T1000 (cell line): ENCODE data around the gene MALT1.

Experiments used
- DNase-seq: peaks from one replicate; lab custom pipeline; 2025; ENCODE audit warnings: mixed read lengths; lab: John Stamatoyannopoulos, UW

The MALT1 gene

DNA sequence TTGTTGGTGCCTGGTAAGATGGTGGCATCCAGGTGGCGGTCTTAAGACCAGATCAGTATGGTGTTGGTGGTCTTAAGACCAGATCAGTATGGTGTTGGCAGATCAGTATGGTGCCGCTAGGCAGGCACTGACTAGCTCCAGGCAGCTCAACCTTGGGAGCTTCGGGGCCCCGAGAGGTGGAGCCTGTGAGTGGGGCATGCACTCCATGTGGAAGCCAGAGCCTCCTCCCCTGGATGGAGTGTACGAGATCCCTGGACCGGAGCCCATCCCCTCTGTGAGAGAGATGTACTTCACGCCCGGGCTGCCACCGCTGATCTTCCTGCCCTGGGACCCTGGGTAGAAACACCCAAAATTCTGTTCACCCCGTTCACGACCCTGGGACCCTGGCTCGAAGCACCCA is 19.0 kb downstream of the MALT1 start:
- no peak for DNase-seq

DNA sequence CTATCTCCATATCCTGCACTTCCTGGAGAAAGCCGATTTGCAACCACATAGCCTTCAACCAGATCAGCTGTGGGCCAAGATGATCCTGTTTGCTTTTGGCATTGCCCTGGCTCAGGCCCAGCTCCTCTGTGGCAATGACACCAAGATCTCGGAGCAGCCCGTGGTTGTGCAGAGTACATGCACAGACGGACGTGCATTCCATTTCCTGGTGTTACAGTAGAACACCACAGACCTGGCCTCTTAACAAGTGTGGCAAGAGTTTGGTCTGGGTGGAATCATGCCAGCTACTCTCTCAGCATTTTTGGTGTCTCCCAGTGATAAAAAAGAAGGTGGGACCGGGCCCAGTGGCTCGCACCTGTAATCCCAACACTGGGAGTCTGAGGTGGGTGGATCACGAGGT is 20.0 kb downstream of the MALT1 start:
- no peak for DNase-seq

- no peak for DNase-seq
Measured at GRCh38 chr18:58692422-58693185, 21.3 kb downstream of the MALT1 start.

GRCh38 chr18:58694221-58694620 is 23.0 kb downstream of the MALT1 start:
- no peak for DNase-seq

GRCh38 chr18:58694720-58695468 is 23.6 kb downstream of the MALT1 start:
- no peak for DNase-seq

DNA sequence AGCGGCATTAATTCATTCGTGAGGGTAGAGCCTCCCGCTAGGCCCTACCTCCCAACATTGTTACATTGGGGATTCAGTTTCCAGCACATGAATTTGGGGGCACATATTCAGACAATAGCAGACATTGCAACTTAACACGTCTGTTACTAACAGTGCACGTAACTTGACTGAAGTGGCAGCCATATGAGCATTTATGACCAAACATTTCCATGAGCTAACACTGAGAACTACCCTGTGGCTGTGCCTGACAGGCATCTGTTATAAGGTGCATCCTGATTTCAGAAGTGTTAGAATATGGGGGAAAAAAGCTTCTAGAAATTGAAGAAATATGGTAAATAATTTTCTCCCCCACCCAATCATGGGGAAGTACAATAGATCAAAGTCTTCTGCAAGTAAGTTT is 24.5 kb downstream of the MALT1 start:
- DNase-seq: no peak

DNA sequence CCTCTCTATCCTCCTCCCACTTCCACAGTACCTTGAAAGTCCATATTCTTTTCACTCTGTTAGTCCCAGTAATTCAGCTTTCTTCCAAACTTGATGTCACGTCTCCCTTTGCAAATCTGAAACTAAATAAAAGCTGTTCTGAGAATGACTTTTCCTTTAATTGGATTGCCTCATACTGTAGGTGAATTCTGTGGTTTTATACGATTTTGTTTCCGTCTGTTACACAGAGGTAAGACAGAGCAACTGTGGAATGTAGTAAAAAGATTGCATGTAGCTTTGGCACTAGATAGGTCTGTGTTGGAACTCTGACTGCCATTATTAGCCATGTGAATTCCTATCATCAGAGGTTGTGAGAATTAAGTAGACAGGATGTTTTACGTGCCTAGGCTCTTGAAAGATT is 25.9 kb downstream of the MALT1 start:
- DNase-seq: no peak

- no peak for DNase-seq
Measured at GRCh38 chr18:58698701-58699193, 27.5 kb downstream of the MALT1 start.

- DNase-seq: no peak
Measured at GRCh38 chr18:58699551-58699950, 28.3 kb downstream of the MALT1 start.

DNA sequence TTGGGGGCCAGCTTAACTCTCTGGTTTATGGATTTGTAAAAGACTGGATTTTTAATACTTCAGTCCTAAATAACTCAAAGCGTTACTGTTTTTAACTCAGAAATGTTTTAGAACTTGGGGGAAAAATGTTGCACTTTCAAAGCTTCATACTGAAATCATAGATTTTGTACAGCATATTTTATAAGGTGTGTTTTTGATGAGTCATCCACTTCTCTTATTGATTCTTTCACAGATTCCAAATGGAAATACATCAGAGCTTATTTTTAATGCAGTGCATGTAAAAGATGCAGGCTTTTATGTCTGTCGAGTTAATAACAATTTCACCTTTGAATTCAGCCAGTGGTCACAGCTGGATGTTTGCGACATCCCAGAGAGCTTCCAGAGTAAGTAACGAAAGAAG is 28.9 kb downstream of the MALT1 start:
- DNase-seq: no peak

GRCh38 chr18:58712930-58713329 is 41.7 kb downstream of the MALT1 start:
- no peak for DNase-seq

DNA sequence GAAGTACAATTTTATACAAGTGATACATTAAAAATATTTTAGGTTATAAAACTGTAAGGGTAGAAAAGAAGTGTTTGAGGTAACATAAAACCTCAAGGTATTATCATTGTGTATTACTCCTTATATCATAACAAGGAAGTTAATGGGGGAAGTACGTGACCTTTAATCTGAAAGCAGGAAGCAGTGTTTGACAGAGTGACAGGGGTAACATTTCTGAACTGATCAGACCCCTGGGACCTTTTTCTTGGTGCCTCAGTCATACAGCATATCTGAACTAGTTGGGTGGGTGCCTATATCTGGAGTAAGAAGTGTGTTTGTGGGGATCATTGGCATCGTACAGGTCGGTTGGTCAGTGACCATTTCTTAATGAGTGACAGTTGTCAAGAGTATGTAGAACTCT is 43.0 kb downstream of the MALT1 start:
- DNase-seq: no peak

GRCh38 chr18:58714821-58715220 is 43.6 kb downstream of the MALT1 start:
- DNase-seq: no peak

GRCh38 chr18:58715540-58715939 is 44.3 kb downstream of the MALT1 start:
- DNase-seq: no peak

- DNase-seq: no peak
Measured at GRCh38 chr18:58716060-58716756, 44.9 kb downstream of the MALT1 start.

DNA sequence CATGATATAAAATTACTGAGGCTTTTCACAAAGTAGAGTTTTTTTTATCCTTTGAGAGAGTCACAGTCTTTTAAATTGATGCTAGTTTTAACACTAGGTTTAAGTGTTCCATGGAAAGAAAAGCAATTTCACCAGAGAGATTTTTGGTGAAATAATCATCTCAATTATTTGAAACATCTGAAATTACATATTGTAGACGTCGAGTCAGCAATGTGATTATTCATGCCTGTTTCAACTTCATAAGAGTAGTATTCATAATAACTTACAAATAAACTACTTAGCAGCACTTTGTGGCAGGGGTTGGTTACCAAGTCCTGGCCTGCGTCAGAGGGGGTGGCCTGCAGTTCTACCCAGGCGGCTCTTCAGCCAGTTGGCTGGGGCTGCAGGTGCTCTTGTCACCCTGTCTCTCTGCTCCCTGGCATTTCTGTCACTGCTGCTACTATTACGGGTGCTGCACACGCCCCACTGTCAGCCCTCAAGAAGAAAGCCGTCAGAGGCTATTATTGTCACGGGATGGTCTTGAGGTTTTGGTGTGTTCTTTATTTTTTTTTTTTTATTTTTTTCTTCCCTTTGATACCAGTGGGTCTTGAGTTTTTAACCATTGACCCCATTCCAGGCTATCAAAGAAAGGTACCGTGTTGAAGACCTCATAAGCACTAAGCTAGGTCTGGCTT is 50.4 kb downstream of the MALT1 start:
- DNase-seq: no peak

DNA sequence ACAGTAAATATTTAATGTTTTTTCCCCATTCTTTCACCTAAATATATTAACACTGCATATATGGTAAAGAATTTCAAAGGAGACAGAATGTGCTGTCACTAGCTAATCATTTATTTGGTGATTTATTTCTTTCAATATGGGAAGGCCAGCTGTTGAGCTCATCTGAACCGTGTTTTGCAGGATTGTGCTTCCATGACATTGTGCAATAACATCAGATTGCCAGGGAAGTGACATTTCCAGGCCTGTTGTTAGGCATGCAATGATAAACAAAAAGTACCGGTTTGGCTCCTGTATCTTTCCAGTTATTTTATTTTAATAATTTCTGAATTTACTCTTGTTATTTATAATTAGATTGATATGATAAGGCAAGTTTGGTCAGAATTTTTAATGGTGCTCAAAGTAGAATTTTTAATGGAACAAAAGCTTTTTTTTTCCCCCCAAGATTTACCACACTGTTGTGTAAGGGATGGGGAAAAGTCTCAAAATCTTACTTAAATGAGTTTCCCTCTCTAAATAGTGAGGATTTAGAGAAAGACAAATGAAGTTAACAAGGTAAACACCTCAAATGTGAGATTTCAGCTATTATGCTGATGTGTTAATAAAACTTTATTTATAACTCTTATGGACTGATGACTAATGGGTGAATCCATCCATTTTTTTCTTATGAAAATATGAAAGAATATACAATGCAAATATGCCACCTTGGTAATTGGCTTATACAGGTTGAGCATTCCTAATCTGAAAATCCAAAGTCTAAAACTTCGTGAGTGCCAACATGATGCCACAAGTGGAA is 52.7 kb downstream of the MALT1 start:
- no peak for DNase-seq

DNA sequence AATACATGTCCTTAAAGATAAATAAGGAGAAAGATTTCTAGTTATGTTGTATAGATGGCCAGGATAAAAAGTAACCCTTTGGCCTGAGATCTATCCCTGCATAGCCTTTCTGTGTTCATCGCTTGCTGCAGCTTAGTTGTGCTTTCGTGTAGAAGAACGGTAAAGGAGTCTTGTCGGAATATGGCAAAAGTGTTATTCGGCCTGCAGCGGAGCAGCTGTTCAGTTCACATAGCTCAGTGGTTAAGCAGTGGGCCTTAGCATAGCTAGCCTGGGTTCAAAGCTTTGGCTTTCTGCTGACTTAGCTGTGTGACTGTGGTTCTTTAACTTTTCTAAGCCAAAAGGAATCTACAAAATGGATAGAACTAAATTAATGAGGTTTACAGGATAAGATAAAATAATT is 55.4 kb downstream of the MALT1 start:
- DNase-seq: no peak

GRCh38 chr18:58727776-58728500 is 56.7 kb downstream of the MALT1 start:
- DNase-seq: no peak

DNA sequence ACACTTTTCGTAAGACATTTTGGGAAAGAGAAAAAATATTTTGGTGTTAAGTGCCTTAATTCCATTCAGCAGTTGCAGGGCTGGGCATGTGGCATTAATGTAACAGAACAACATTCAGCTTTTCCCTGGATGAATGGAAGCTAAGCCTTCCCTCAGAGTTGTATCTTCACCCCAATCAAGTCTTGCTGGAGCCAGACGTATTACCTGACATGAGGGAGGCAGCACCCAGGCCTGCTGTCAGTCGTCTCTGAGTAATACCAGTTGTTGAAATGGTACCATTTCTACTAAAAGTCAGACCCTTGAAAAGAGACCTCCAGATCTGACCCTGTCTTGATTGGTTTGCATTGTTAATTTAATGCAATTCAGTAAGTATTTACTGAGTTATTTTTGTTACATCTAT is 57.5 kb downstream of the MALT1 start:
- no peak for DNase-seq

- DNase-seq: no peak
Measured at GRCh38 chr18:58730618-58731017, 59.4 kb downstream of the MALT1 start.
